Epithelial cell of proximal tubule (primary cell): ENCODE results near the gene EHBP1. TPM values are rescaled to one million over a fixed set of nuclear protein-coding genes. Genes with fewer than 3 reads are reported as not detected.
A peak's percentile ranks its signal among the peaks of the same experiment; 100 is the strongest.

ENCODE experiments used
- DNase-seq: peaks from one replicate; pipeline ENCODE4 v3.0.0-alpha.2; 2011; ENCODE audit warnings: low read depth
- H3K4me3 ChIP-seq: 2 replicates; pipeline ENCODE4 v1.5.1; 2011; ENCODE audit warnings: low read depth, mild to moderate bottlenecking, low read length
- CTCF ChIP-seq: conservative IDR thresholded peaks from 2 replicates; pipeline ENCODE4 v1.5.1; 2012; ENCODE audit warnings: low read depth, mild to moderate bottlenecking, low read length
- total RNA-seq: library from RNA; depleted of rRNA; stranded (reverse); fragments of >200 nt; gene quantifications from 2 replicates; pipeline ENCODE4 v1.2.3, GENCODE V29; 2015

The EHBP1 gene
- total RNA-seq, 1 donor from 2014 or later = 18.1 TPM

GRCh38 chr2:62724886-62725711, 19.6 kb downstream of the EHBP1 start:
- peak; percentile 51 for TF ChIP-seq CTCF
- H3K4me3 ChIP-seq = no peak overlapping the region
- no peak for DNase-seq

- DNase-seq = no peak
- no peak overlapping the region for H3K4me3 ChIP-seq
- no peak for TF ChIP-seq CTCF
Measured at GRCh38 chr2:62725712-62726055, 20.2 kb downstream of the EHBP1 start.

- DNase-seq = no peak
- no peak for TF ChIP-seq CTCF
- H3K4me3 ChIP-seq = no peak overlapping the region
Measured at GRCh38 chr2:62727259-62727867, 21.9 kb downstream of the EHBP1 start.

GRCh38 chr2:62727876-62728566, 22.5 kb downstream of the EHBP1 start:
- DNase-seq = no peak
- TF ChIP-seq CTCF = no peak
- H3K4me3 ChIP-seq = no peak overlapping the region

GRCh38 chr2:62731275-62731674, 25.8 kb downstream of the EHBP1 start:
- no peak for TF ChIP-seq CTCF
- H3K4me3 ChIP-seq = no peak overlapping the region
- no peak for DNase-seq

GRCh38 chr2:62732262-62732777, 26.8 kb downstream of the EHBP1 start:
- no peak for TF ChIP-seq CTCF

More at GRCh38 chr2:62732262-62732777, 26.8 kb downstream of the EHBP1 start:
- no peak for DNase-seq
- no peak overlapping the region for H3K4me3 ChIP-seq
